ENCODE results near the gene TMEM212.

GRCh38 chr3:171850960-171851659 lies 8.0 kb downstream of the TMEM212 start:
- TF ChIP-seq CTCF (IDR thresholded peaks at IDR 0.05) (no peak), POLR2A (IDR thresholded peaks at IDR 0.05) (no peak)
